Mesodermal cell (in vitro differentiated cells): Measurements from ENCODE around the gene TIAM2.
A peak's percentile ranks its signal among the peaks of the same experiment; 100 is the strongest.
"Not testable (repeated sequence)": the region's sequence is repeated elsewhere in the genome, so short reads cannot be mapped to it uniquely, and the experiment has no call there.

Experiments used
- H3K27ac ChIP-seq: 2 replicates; pipeline ENCODE4 v1.7.0; 2013; ENCODE audit warnings: mild to moderate bottlenecking, low read depth, low read length, moderate library complexity; ENCODE audit not compliant: severe bottlenecking
- H3K36me3 ChIP-seq: 2 replicates; pipeline ENCODE4 v1.7.1; 2013; ENCODE audit warnings: mild to moderate bottlenecking, low read length, moderate library complexity; ENCODE audit not compliant: control insufficient read depth, insufficient read depth
- H3K4me1 ChIP-seq: one replicate; pipeline ENCODE4 v1.7.1; 2013; ENCODE audit warnings: mild to moderate bottlenecking, low read length; ENCODE audit not compliant: insufficient read depth, control insufficient read depth, poor library complexity, severe bottlenecking
- H3K4me3 ChIP-seq: 2 replicates; pipeline ENCODE4 v1.7.0; 2013; ENCODE audit warnings: low read length, control low read depth, mild to moderate bottlenecking; ENCODE audit not compliant: insufficient read depth, poor library complexity, severe bottlenecking; ENCODE audit errors: extremely low read depth
- H3K9me3 ChIP-seq: 2 replicates; pipeline ENCODE4 v1.7.1; 2013; ENCODE audit warnings: mild to moderate bottlenecking, low read length, moderate library complexity; ENCODE audit not compliant: control insufficient read depth
- WGBS, 2 experiments: methylation state at CpG; one replicate each; pipeline ENCODE4 v1.1.5; 2013; ENCODE audit warnings: missing lambda C conversion rate in 2 of 2; ENCODE audit not compliant: insufficient coverage in 2 of 2; 5-methylcytosine and 5-hydroxymethylcytosine counted together

Gene TIAM2

GRCh38 chr6:155117256-155117655, 122.1 kb downstream of the TIAM2 start:
- peaks cover 29% of the 10 kb centered on the region for H3K4me1 ChIP-seq
- WGBS, 2 experiments: 97 to 100% methylated on average over 8 to 11 of the region's 13 CpGs
- H3K9me3 ChIP-seq: no peaks in the 10 kb centered on the region
- no peak overlapping the region for H3K27ac ChIP-seq
- H3K4me3 ChIP-seq: no peak overlapping the region
- no peaks in the 10 kb centered on the region for H3K36me3 ChIP-seq

GRCh38 chr6:155117785-155118184, 122.7 kb downstream of the TIAM2 start:
- Histone ChIP-seq H3K36me3 (no peaks in the 10 kb centered on the region), H3K4me1 (peaks cover 31% of the 10 kb centered on the region), H3K9me3 (no peaks in the 10 kb centered on the region), H3K27ac (no peak overlapping the region), H3K4me3 (no peak overlapping the region)
- WGBS, 2 experiments: 92 to 93% methylated on average over 3 of the region's 5 CpGs

- not testable (repeated sequence) for H3K27ac ChIP-seq, H3K9me3 ChIP-seq, H3K4me3 ChIP-seq, H3K36me3 ChIP-seq
- WGBS, 2 experiments: 91 to 93% methylated on average over 4 of the region's 5 CpGs
- H3K4me1 ChIP-seq: peaks cover 44% of the 10 kb centered on the region
Observed at GRCh38 chr6:155119201-155119600, 124.1 kb downstream of the TIAM2 start.

GRCh38 chr6:155120034-155120433, 124.9 kb downstream of the TIAM2 start:
- Histone ChIP-seq H3K27ac (peak overlapping the region; percentile 16), H3K4me3 (no peak overlapping the region), H3K9me3 (no peaks in the 10 kb centered on the region), H3K4me1 (peaks cover 44% of the 10 kb centered on the region), H3K36me3 (no peaks in the 10 kb centered on the region)
- 21 to 33% methylated on average over 6 of the region's 6 CpGs for WGBS, 2 experiments

- H3K4me3 ChIP-seq: peak overlapping the region; percentile 6
- peak overlapping the region; percentile 82 for H3K27ac ChIP-seq
- H3K4me1 ChIP-seq: peaks cover 44% of the 10 kb centered on the region
- H3K36me3 ChIP-seq: no peaks in the 10 kb centered on the region
- WGBS, 2 experiments: 38% methylated on average over 2 of the region's 4 CpGs; no CpG with 5 or more reads in 1 of the 2 experiments
- no peaks in the 10 kb centered on the region for H3K9me3 ChIP-seq
Observed at GRCh38 chr6:155121294-155121693, 126.2 kb downstream of the TIAM2 start.

GRCh38 chr6:155121699-155122098, 126.6 kb downstream of the TIAM2 start:
- Histone ChIP-seq H3K27ac (peak overlapping the region; percentile 82), H3K4me3 (peak overlapping the region; percentile 6), H3K9me3 (no peaks in the 10 kb centered on the region), H3K4me1 (peaks cover 42% of the 10 kb centered on the region), H3K36me3 (no peaks in the 10 kb centered on the region)
- WGBS, 2 experiments: 12% methylated on average over 8 to 10 of the region's 11 CpGs

- Histone ChIP-seq H3K4me1 (peaks cover 46% of the 10 kb centered on the region), H3K4me3 (no peak overlapping the region), H3K9me3 (no peaks in the 10 kb centered on the region), H3K27ac (no peak overlapping the region), H3K36me3 (no peaks in the 10 kb centered on the region)
- WGBS, 2 experiments: 92 to 100% methylated on average over 1 to 2 of the region's 6 CpGs
Observed at GRCh38 chr6:155122199-155122950, 127.3 kb downstream of the TIAM2 start.

- H3K4me3 ChIP-seq: no peak overlapping the region
- H3K36me3 ChIP-seq: no peaks in the 10 kb centered on the region
- 72 to 92% methylated on average over 4 to 5 of the region's 11 CpGs for WGBS, 2 experiments
- peaks cover 47% of the 10 kb centered on the region for H3K4me1 ChIP-seq
- H3K9me3 ChIP-seq: no peaks in the 10 kb centered on the region
- no peak overlapping the region for H3K27ac ChIP-seq
Observed at GRCh38 chr6:155123520-155123919, 128.4 kb downstream of the TIAM2 start.

GRCh38 chr6:155125906-155126305, 130.8 kb downstream of the TIAM2 start:
- Histone ChIP-seq H3K4me3 (no peak overlapping the region), H3K27ac (no peak overlapping the region), H3K36me3 (peaks cover 16% of the 10 kb centered on the region), H3K9me3 (no peaks in the 10 kb centered on the region), H3K4me1 (peaks cover 33% of the 10 kb centered on the region)
- 85 to 86% methylated on average over 2 of the region's 2 CpGs for WGBS, 2 experiments

GRCh38 chr6:155126727-155127439, 131.8 kb downstream of the TIAM2 start:
- WGBS, 2 experiments: 41 to 62% methylated on average over 8 to 10 of the region's 10 CpGs
- Histone ChIP-seq H3K36me3 (peaks cover 17% of the 10 kb centered on the region), H3K4me3 (no peak overlapping the region), H3K4me1 (peaks cover 25% of the 10 kb centered on the region), H3K9me3 (no peaks in the 10 kb centered on the region), H3K27ac (peak overlapping the region; percentile 91)

GRCh38 chr6:155128977-155129376, 133.9 kb downstream of the TIAM2 start:
- Histone ChIP-seq H3K27ac (no peak overlapping the region), H3K9me3 (no peaks in the 10 kb centered on the region), H3K36me3 (peaks cover 17% of the 10 kb centered on the region), H3K4me3 (no peak overlapping the region), H3K4me1 (peaks cover 10% of the 10 kb centered on the region)
- WGBS, 2 experiments: 91 to 100% methylated on average over 2 to 3 of the region's 4 CpGs
